ENCODE results near the gene FBXO8. TPM values are rescaled to one million over a fixed set of nuclear protein-coding genes. Genes with fewer than 3 reads are reported as not detected.

FBXO8 gene
- total and polyA plus RNA-seq, 2 of the 4 experiments (the other 2 are of a cell fraction), result 11.3 to 25.6 TPM

GRCh38 chr4:174317531-174317930 lies 34.1 kb upstream of the FBXO8 start:
- no TSS peak for BruUV-seq (replicated peaks)
- dilution Hi-C loops (cut with HindIII; ENCODE audit: low sequenced_read_pairs, unreplicated experiment), result no loop called here
- no peak overlapping the region for H2BK15ac ChIP-seq (ENCODE audit: low read depth, low read length)

More at GRCh38 chr4:174317531-174317930, 34.1 kb upstream of the FBXO8 start:
- Histone ChIP-seq H4K20me1 (ENCODE audit: insufficient read depth, low read length) (no peaks in the 10 kb centered on the region), H3K56ac (ENCODE audit: extremely low read depth, insufficient read depth, low read length) (no peak overlapping the region), H3K4me2 (ENCODE audit: low read depth, low read length) (no peak overlapping the region), H3K27me3 (ENCODE audit: control insufficient read depth, insufficient read depth, low read length) (no peaks in the 10 kb centered on the region), H2BK120ac (ENCODE audit: low read depth, low read length) (no peak overlapping the region), H3K23ac (ENCODE audit: low read depth, low read length) (no peak overlapping the region), H3K9me3 (ENCODE audit: control insufficient read depth, insufficient read depth, low read length) (no peaks in the 10 kb centered on the region), H3K18ac (ENCODE audit: low read depth, low read length) (no peak overlapping the region), H2BK5ac (ENCODE audit: low read depth, low read length, poor library complexity, severe bottlenecking) (no peak overlapping the region), H3K36me3 (ENCODE audit: control insufficient read depth, insufficient read depth, low read length) (no peaks in the 10 kb centered on the region), H3K4ac (ENCODE audit: low read depth, low read length) (no peak overlapping the region), H2AK5ac (ENCODE audit: low read depth, low read length) (no peak overlapping the region), H3K9me1 (ENCODE audit: insufficient read depth, low read length) (0 out of 2 replicates have a peak, but pooled peaks cover 3% of the 10 kb centered on the region), H4K5ac (ENCODE audit: low read depth, low read length) (no peak overlapping the region), H3K9ac (ENCODE audit: low read depth, low read length) (no peak overlapping the region), H2AFZ (replicated peaks; ENCODE audit: low read length, poor library complexity) (no peak overlapping the region), H3K27ac (ENCODE audit: insufficient read depth, low read length) (no peak overlapping the region), H2AK9ac (replicated peaks; ENCODE audit: low read depth, low read length, poor library complexity) (no peak overlapping the region), H3K79me1 (ENCODE audit: low read depth in 1 of 2, low read length in 2 of 2) (no peaks in the 10 kb centered on the region), H3K4me3 (ENCODE audit: insufficient read depth, low read depth, low read length) (no peak overlapping the region), H3K4me1 (ENCODE audit: control insufficient read depth, insufficient read depth, low read length) (peaks cover 2% of the 10 kb centered on the region; the same call in 1 of the 2 replicates), H4K8ac (ENCODE audit: low read depth in 2 of 2, low read length in 2 of 2) (no peak overlapping the region), H4K91ac (ENCODE audit: insufficient read depth, low read depth, low read length) (no peak overlapping the region), H3K14ac (replicated peaks; ENCODE audit: low read depth, low read length) (no peak overlapping the region), H2BK20ac (ENCODE audit: low read depth, low read length) (no peak overlapping the region)
- ATAC-seq (ENCODE audit: low read depth), result no peak
- POLR2A ChIA-PET (ENCODE audit: unreplicated experiment), result no interaction called here
- TF ChIP-seq RFX5 (IDR thresholded peaks at IDR 0.05; ENCODE audit: low read depth, low read length) (no peak), RCOR1 (IDR thresholded peaks at IDR 0.05; ENCODE audit: insufficient replicate concordance, low read length) (no peak), SMC3 (IDR thresholded peaks at IDR 0.05; ENCODE audit: low read depth, low read length) (no peak), NFE2L2 (IDR thresholded peaks at IDR 0.05; ENCODE audit: low read depth, low read length) (no peak), FOS (IDR thresholded peaks at IDR 0.05; ENCODE audit: low read depth, low read length) (no peak), POLR2A (IDR thresholded peaks at IDR 0.05; ENCODE audit: low read depth, low read length) (no peak), CHD1 (IDR thresholded peaks at IDR 0.05; ENCODE audit: low read depth, low read length) (no peak), ELK1 (IDR thresholded peaks at IDR 0.05; ENCODE audit: borderline replicate concordance, low read depth, low read length) (no peak), MAZ (IDR thresholded peaks at IDR 0.05; ENCODE audit: borderline replicate concordance, low read depth, low read length) (no peak)
- DNase-seq, result peak; percentile 23
- intact Hi-C loops (cut with micrococcal nuclease) (loop anchor here (5.0 to 10.0 kb wide), 3 partner anchors 193 to 895 kb away; no protein-coding TSS in a partner anchor), in situ Hi-C loops (cut with MboI; ENCODE audit: low sequenced_read_pairs) (loop anchor here (10.0 to 25.0 kb wide), 2 partner anchors 93 to 805 kb away; no protein-coding TSS in a partner anchor)
- CTCF ChIA-PET, result no interaction called here
